ENCODE measurements around the gene CFAP77.

DNA sequence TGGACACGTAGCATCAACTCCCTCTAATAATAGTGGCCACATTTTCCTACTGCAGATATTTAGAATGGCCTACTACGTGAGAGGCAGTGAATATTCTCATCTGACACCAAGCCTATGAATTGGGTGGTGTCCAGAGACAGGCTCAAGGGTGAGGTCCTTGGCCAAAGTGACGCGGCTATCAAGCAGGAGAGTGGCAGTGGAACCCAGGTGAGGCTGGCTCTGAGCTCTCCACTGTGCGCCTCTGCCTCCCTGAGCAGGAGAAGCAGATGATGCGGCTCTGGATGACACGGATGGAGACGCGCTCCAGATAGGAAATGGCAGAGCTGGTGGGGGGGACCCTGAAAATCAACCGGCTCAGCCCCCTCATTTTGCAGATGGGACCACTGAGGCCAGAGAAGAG, 69.7 kb downstream of the CFAP77 start:
- no peak for TF ChIP-seq POLR2A (IDR thresholded peaks at IDR 0.05)
- TF ChIP-seq, protein P1, sequence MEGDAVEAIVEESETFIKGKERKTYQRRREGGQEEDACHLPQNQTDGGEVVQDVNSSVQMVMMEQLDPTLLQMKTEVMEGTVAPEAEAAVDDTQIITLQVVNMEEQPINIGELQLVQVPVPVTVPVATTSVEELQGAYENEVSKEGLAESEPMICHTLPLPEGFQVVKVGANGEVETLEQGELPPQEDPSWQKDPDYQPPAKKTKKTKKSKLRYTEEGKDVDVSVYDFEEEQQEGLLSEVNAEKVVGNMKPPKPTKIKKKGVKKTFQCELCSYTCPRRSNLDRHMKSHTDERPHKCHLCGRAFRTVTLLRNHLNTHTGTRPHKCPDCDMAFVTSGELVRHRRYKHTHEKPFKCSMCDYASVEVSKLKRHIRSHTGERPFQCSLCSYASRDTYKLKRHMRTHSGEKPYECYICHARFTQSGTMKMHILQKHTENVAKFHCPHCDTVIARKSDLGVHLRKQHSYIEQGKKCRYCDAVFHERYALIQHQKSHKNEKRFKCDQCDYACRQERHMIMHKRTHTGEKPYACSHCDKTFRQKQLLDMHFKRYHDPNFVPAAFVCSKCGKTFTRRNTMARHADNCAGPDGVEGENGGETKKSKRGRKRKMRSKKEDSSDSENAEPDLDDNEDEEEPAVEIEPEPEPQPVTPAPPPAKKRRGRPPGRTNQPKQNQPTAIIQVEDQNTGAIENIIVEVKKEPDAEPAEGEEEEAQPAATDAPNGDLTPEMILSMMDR (IDR thresholded peaks at IDR 0.05) = no peak
